ENCODE results near the gene NLGN3.
A peak's percentile ranks its signal among the peaks of the same experiment; 100 is the strongest.

The NLGN3 gene

GRCh38 chrX:71118985-71119535 is 25.6 kb upstream of the NLGN3 start:
- no peak for DNase-seq

GRCh38 chrX:71128166-71128833 is 16.3 kb upstream of the NLGN3 start:
- DNase-seq: no peak

GRCh38 chrX:71128915-71129765 is 15.5 kb upstream of the NLGN3 start:
- DNase-seq: peak; percentile 89

- no peak for DNase-seq
Measured at GRCh38 chrX:71131510-71131909, 13.1 kb upstream of the NLGN3 start.

- no peak for DNase-seq
Measured at GRCh38 chrX:71140440-71140839, 4.2 kb upstream of the NLGN3 start.

- no peak for DNase-seq
Measured at GRCh38 chrX:71143508-71143907, 1.1 kb upstream of the NLGN3 start.

GRCh38 chrX:71147496-71148277 is 3.0 kb downstream of the NLGN3 start:
- DNase-seq: no peak

GRCh38 chrX:71148278-71148663 is 3.6 kb downstream of the NLGN3 start:
- no peak for DNase-seq

GRCh38 chrX:71151366-71151765 is 6.7 kb downstream of the NLGN3 start:
- DNase-seq: no peak

- DNase-seq: no peak
Measured at GRCh38 chrX:71154196-71154595, 9.6 kb downstream of the NLGN3 start.

- no peak for DNase-seq
Measured at GRCh38 chrX:71154641-71155040, 10.0 kb downstream of the NLGN3 start.

- DNase-seq: no peak
Measured at GRCh38 chrX:71158603-71159002, 14.0 kb downstream of the NLGN3 start.

- DNase-seq: no peak
Measured at GRCh38 chrX:71159335-71159734, 14.7 kb downstream of the NLGN3 start.

GRCh38 chrX:71160475-71160874 is 15.8 kb downstream of the NLGN3 start:
- no peak for DNase-seq

- DNase-seq: no peak
Measured at GRCh38 chrX:71162981-71163380, 18.3 kb downstream of the NLGN3 start.

GRCh38 chrX:71164071-71164470 is 19.4 kb downstream of the NLGN3 start:
- DNase-seq: no peak

GRCh38 chrX:71166461-71166860 is 21.8 kb downstream of the NLGN3 start:
- no peak for DNase-seq

GRCh38 chrX:71167031-71167781 is 22.6 kb downstream of the NLGN3 start:
- no peak for DNase-seq

- no peak for DNase-seq
Measured at GRCh38 chrX:71168134-71168533, 23.5 kb downstream of the NLGN3 start.

GRCh38 chrX:71169586-71169985 is 24.9 kb downstream of the NLGN3 start:
- no peak for DNase-seq

- no peak for DNase-seq
Measured at GRCh38 chrX:71170660-71171059, 26.0 kb downstream of the NLGN3 start.

GRCh38 chrX:71171110-71171801 is 26.6 kb downstream of the NLGN3 start:
- no peak for DNase-seq
